DMS153 (cell line): Measurements from ENCODE around the gene ROPN1L.

ENCODE experiments used
- DNase-seq: peaks from one replicate; lab custom pipeline; 2025; lab: John Stamatoyannopoulos, UW

Gene ROPN1L

DNA sequence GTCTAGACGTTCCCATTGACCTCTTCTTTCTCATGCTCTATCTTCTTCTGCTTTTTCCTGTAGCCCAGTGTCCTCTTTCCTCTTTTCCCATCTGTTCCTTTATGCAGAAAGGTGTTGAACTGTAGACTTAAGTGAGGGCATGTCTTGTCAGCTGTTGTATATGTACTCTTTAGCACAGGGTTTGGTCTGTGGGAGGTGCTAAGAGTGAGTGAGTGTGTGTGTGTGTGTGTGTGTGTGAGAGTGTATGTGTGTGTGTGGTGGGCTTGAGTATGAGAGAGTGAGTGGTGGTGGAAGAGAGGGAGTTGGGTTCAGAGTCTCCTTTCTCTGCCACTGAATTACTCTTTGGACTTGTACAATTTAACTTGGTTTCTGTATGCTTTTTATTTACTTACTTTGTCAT, 10.3 kb upstream of the ROPN1L start:
- no peak for DNase-seq

DNA sequence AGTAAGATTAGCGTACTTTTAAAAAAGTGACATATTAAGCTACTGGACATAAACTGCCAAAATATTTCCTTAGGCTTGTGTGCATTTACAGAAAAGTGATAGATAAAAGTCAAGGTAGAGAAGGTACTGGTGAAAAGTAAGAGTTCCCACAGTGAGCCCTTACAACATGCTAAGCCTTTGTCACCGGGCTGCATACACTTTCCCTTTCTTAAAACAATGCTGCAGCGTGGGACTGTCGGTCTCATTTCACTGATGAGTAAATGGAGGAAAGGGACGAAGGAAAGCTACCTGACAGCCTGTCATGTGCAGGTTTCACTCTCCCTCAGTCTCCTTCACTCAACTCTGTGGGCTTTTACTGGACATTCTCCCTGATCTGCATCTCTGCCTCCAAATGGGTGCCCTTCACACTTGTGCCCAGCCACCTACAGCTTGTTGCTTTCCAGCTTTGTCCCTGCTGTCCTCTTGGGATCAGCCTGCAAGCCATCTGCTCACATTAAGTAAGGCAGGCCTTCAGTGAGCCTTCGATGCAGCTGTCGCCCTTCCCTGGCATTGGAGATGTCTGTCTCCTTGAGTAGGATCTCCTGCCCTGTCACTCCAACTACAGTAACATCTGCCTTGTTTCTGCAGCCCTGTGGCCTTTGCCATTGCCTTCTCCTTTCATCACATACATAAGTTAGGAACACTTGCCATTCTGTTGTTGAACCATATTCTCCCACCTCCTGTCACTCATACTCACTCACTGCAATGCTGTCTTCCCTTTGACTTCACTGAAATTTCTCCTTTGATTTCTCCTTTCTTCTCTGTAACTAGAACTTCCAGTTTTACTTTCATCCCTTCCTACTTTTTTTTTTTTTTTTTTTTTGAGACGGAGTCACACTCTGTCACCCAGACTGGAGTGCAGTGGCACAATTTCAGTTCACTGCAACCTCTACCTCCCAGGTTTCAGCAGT, 9.3 kb upstream of the ROPN1L start:
- DNase-seq: no peak

DNA sequence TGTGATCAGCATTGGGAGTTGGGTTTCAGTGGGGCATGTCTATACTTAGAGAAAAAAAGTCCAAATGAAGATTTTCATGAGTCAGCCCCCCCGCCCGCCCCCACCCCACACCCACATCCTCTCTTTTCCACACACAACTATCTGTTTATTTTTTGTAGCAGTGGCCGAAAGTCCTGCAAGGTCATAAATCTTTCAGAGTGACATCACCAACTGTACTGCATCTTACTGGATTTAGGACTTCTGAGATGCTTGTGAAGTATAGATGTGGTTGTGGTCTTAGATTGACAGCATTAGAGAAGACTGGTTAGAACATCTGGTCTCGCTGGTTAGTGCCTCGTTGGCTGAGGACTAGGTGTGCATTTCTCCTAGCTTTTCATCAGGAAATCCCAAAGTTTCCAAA, 7.3 kb upstream of the ROPN1L start:
- no peak for DNase-seq

DNA sequence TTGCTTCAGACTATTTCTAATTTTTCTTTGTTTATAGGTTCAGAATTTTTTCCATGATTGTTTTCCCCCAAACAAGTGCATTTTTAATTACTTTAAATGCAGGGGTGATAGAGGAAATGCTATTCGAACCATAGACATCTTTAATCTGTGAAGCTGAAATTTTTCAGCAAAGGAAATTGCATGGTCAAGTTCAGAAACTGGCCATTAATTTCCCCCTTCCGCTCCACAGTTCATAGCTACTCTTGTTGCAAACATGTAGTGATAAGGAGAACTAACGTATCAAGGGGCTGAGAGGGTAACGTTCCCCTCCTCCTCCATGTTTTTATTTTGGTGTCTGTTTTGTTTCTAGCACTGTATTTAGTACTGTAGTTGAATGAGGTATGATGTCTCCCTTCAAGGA, 3.4 kb upstream of the ROPN1L start:
- DNase-seq: no peak

DNA sequence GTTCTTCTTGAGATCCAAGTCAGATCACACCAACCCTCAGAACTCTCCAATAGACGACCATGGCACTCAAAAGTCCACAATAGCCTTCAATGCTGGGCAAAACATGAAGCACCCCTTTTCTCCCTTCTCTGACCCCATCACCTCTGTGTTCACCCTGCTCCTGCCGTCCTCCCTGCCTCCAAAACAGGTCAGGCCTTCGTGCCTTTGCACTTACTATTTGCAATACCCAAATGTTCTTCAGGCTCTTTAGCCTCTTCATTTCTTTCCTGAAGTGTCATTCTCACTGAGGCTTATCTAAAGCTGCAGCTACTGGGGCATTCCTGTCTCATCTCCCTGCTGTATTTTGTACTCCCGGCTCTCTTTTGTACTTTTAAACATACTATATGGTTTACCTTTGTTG, 2.0 kb upstream of the ROPN1L start:
- no peak for DNase-seq

DNA sequence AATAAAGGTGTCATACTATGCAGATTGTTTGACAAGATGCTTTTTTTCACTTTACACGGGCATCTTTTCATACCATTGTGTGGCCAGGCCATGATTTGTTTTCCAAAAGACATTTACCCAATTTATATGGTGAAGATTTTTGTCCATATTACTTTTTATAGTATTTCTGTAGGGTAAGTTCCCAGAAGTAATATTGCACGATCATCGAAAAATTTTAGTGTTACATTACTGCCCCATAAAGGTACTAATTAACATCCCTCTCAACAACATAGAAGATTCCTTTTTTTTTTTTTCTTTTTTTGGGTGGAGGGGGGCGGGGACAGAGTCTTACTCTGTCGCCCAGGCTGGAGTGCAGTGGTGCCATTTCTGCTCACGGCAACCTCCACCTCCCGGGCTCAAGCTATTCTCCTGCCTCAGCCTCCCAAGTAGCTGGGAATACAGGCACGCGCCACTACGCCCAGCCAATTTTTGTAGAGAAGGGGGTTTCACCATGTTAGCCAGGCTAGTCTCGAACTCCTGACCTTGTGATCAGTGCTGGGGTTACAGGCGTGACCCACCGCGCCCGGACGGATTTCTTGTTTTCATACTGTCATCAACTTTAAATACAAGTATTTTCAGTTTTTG, 1.2 kb upstream of the ROPN1L start:
- no peak for DNase-seq

DNA sequence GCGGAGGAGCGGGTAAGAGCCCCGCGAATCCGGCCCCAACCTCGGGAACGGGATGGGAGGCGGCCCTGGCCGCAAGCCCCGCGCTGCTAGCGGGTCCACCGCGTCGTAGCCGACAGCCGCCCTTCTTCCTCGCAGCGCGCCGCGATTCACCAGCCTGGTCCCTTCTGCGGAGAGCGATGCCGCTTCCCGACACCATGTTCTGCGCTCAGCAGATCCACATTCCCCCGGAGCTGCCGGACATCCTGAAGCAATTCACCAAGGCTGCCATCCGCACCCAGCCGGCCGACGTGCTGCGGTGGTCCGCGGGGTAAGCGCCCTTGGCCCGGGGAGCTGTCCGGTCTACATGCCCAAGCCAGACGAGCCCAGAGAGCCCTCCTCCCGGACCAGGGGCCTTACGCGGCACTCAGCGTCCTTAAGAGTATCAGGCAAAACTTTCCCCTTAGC, 335 bp downstream of the ROPN1L start:
- no peak for DNase-seq

DNA sequence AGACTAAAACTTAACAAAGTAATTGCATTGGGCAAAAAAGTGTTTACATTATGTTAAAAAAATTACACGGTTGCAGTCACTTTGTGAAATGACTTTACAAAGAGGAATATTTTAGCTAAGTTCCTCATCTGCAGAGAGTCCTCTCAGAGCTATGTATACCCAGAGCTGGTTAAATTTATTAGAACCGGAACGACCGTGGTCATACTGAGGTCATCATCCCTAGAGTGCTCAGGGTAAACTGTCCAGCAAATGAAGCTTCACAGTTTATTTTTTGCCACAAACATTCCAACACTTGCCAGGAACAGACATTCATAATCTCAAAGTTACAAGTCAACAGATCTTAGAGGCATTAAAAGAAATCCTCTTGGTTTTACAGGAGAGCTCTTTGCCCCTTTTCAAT, 897 bp downstream of the ROPN1L start:
- no peak for DNase-seq

DNA sequence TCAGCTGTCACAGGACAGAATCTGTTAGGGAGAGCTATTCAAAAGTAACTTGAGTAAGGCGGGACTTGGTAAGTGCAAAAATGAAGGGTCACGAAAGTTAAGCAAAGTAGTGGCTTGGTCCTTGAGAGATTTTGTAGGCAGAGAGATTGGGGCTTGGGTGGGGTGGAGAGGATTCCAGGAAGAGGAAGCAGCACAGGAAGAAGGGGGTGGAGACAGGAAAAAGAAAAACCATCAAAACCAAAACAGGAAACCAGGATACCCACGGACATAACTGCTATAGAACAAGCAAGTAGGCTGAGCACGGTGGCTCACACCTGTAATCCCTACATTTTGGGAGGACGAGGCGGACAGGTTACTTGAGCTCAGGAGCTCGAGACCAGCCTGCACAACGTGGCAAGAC, 3.7 kb downstream of the ROPN1L start:
- no peak for DNase-seq

DNA sequence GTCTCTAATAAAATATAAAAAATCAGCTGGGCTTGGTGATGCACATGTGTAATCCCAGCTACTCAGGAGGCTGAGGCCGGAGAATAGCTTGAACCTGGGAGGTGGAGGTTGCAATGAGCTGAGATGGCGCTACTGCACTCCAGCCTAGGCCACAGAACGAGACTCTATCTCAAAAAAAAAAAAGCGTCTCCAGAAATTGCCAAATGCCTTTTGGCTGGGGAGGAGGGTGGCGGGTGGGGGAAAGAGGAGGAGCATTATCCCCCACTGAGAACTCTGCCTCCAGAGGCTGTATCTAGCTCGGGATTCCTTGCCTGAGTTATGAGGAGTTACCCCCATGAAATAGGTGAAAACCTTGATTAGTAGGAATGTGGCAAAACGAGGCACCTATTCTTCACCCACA, 4.8 kb downstream of the ROPN1L start:
- DNase-seq: no peak

DNA sequence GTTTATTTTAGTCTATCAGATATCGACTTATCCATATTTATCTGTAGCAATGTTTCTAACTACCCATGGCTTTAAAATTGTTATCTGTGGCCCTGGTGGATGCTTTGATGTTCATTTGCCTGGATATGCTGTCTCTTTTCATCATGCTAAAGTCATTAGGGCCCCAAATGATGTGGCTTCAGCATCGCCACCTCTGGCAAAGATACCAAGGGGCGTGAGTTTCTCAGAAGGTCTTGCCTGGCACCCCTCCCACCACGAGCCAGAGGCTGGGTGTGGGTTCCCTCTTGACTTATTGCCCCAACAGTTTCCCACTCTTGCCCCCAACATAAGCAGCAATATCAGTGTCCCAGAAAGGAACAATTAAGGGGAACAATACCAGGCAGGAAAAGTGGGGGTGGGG, 5.4 kb downstream of the ROPN1L start:
- DNase-seq: no peak

DNA sequence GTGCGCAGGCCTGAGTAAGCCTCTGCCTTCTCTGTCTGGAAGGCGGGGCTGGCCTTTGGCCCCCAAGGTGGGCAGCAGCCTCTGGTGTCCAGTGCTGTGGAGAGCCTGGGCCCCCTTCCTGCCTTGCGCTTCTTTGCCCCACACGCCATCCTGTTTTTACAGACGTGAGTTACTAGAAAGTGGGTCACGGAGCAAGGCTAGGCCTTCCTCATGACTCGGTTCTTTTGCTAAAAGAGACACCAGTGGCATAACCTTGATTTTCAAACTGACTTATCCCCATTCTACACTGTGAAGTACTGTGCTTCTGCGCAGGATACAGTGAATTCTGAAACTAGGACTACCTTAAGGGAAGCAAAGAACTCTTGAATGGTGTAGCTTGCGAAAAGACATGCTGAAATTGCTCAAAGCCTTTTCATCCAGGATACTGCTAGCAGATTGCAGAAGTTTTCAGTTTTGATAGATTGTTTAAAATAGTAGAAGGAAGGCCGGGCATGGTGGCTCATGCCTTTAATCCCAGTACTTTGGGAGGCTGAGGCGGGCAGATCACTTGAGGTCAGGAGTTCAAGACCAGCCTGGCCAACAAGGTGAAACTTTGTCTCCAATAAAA, 7.2 kb downstream of the ROPN1L start:
- no peak for DNase-seq

DNA sequence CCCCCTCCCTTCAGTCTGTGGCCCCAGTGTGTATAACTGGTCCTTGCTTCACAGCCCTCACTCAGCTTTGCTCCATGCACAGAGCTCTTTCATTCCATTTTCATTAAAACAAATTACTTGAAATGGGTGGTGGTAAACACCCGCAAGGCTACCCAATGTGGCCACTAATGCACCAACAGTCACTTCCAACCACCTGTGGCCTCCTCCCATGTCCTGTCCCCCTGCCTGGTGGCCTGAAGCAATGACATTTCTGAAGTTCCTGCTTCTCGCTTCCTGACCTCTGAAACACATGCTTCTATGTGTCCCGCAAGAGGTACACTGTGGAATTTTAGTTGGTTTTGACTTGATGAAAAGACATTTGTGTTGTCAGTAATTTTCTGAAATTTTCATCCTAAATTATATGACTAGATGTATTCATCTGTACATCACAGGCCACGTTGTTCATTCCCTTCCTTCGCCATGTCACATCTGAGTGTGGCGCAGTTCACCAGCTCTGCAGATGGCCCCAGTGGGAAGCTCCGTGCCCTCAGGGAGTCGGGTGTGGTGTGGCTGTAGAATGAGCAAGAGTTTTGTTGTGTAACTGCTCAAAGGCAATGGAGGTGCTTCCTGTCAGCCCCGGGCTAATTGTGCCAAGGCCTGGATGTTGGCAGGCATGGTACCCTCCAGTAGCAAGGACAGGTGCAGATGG, 9.6 kb downstream of the ROPN1L start:
- DNase-seq: no peak

DNA sequence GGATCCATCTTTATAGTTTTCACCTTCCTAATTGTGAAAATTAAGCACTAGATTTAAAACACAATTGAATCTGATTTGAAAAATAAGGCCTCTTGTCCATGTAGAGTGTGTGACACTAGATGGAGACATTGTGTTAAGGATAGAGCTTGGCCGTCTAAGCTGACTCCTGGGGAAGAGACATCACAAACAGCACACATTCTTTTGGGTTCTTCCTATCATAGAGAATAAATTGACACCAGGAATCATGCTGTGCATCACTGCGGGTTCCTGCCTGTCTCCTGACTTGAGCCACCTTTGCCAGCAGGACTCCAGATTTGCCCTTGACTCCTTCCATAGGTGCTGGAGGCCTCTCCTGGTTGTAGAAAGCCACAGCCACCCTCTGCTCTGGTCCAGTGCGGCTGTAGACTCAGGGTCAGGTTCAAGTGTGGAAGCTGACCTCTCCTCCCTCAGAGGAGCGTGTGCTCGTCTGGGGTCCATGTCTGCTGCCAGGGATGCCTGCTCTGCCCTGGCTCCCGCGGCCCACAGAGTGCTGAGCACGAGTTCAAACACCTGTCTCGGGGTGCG, 11.2 kb downstream of the ROPN1L start:
- DNase-seq: peak; percentile 74

DNA sequence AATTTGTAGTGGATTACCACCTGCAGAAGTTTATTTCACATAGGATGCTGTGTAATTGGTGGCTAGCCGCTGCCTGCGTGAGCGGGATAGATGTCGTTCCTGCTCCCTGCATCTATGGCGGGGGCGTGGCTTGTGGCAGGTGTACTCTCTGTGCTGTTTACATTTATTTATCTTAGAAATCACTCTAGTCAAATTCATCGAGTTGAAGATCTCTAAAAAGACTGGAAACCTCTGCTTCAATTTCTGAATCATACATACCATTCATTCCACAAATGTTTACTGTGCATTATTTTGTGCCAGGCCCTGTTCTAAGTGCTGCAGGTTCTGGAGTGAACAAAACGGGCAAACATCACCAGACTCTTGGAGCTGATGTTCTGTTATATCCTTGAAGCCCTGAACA, 11.9 kb downstream of the ROPN1L start:
- DNase-seq: no peak

DNA sequence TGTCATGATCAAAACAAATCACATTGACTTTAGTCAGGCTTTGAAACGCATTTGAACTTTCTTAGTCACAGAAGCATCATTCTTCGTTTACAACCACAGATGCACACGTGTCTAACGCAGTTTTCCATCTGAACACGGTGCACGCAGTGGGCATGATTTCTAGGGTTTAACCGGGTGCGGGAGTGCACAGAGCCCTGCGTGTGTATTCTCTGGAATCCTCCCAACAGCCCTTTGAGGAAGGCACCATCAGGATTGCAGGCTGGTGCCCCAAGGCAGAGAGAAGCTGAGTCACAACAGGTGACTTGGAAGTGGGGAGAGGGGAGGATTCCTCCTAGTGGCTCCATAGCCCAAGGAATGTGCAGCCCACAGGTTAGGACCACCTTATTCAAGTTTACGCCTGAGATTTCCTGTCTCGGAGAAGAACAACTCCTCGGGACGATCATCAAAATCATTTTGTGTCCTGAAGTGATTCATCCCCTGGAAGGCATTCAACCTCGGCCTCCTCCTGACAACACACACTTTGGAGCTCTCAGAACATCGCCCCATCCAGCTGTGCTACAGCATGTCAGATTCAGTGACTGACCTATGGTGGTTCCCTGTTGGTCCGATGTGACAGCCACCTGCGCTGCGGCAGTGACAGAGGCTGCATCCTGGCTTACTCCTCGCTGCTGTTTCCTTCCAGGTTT, 13.1 kb downstream of the ROPN1L start:
- DNase-seq: no peak

DNA sequence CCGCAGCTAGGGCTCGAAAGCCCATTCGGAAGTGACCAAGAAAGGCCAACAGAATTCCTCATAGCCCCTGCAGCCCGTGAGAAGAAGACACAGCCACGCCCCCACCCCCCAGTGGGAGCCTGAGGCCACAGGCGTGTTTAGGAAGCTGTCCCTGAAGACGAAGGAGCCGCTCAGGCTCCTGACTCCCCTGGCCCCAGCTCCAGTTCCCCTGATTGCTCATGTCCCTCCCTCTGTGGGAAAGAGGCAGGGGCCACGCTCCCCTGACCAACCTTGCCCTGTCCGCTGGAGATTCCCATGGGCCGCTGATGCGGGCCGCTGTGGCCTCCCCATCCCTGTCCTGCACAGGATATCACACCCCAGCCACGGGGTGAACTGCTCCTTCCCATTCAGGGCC, 13.6 kb downstream of the ROPN1L start:
- DNase-seq: no peak

DNA sequence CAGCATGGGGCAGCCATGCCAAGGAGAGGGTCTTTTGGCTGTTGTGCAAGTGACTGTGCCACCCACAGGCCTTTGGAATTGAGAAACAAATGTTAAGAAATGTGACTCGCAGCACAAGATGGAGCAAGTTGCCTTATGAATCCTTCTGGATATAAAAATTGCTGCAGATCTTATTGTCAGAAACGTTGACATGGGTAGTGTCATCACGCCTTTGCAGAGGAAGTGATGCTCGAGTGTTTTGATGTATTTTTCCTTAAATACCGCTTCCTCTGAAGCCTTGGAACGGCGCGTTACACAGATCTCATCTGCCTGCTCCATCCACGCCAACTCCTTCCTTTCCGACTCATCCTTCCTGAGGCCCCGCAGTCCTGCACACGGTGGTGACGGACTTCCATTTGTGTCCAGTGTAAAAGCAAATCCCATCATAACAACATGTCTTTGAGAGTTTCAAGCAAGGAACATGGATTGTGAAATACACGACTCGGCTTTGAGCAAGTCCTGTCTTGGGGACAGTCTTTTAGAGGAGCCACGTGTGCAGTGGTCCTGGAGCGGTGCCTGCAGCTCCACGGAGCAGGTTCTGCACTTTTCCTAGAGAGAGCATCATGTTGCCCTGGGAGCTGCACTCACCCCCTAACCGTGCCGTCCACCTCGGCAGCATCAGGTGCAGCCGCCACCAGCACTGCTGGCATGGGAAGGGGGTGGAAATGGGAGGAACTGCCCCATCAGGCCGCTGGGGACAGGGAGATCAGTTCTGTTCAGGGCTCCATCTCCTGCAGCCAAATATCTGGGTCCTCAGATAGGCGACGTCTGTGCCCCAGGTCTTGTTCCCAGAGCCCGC, 15.1 kb downstream of the ROPN1L start:
- DNase-seq: no peak

DNA sequence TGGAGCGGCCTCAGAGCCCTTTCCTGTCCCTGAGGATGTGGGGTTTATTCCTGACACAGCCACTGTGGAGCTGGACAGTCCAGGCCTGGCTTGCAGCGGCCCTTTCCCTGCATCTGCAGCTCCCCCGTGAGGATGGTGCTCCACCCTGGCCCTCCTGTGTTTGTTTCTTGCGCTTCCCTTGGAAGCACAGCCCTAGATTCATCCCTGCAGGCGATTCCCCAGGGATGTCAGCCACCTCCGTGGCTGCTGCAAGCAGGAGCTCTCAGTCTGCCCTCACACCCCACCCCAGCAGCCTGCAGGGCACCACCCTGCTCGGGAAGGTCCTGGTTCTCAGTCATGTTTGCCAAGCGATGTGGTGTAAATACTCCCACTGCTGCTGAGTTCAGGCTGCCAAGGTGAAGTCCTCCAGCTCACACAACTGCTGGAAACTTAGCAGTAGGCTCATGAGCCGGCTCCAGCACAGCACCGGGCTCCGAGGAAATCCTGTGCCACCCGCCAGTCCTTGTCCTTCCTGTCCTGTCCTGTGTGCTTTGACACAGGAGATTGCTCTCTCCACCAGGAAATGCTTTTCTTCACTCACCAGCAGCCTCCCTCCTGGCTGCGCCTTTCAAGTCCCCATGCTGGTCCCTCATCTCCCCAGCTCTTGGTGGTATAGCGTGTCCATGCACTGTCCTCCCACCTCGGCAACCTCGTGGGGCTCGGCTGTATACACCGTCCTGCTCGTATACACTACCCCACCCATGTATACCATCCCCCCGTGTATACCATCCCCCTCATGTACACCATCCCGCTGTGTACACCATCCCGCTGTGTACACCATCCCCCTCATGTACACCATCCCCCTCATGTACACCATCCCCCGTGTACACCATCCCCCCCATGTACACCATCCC, 16.2 kb downstream of the ROPN1L start:
- DNase-seq: peak; percentile 72
